ENCODE measurements around the gene KCNAB1. TPM values are rescaled to one million over a fixed set of nuclear protein-coding genes. Genes with fewer than 3 reads are reported as not detected.

Gene KCNAB1
- total RNA-seq, 1 experiment from 2014 or later: not detected

GRCh38 chr3:156183396-156183795 is 63.0 kb downstream of the KCNAB1 start:
- Histone ChIP-seq H3K79me2 (ENCODE audit: insufficient read depth, low read length) (no peaks in the 10 kb centered on the region), H2AFZ (ENCODE audit: low read depth, low read length, poor library complexity, severe bottlenecking) (no peak overlapping the region), H4K20me1 (ENCODE audit: insufficient read depth) (no peaks in the 10 kb centered on the region), H3K27ac (ENCODE audit: low read depth, low read length) (no peak overlapping the region), H3K4me1 (ENCODE audit: control insufficient read depth in 1 of 2, insufficient read depth in 2 of 2, low read length in 2 of 2) (no peaks in the 10 kb centered on the region), H3K27me3 (ENCODE audit: insufficient read depth, low read length) (no peaks in the 10 kb centered on the region), H3K9ac (ENCODE audit: low read length) (no peak overlapping the region), H3K9me3 (ENCODE audit: control insufficient read depth in 1 of 2, insufficient read depth in 1 of 2, low read depth in 1 of 2, low read length in 2 of 2) (no peaks in the 10 kb centered on the region), H3K36me3 (ENCODE audit: control insufficient read depth in 1 of 2, insufficient read depth in 2 of 2, low read length in 2 of 2) (no peaks in the 10 kb centered on the region), H3K9me2 (ENCODE audit: insufficient read depth) (no peaks in the 10 kb centered on the region), H3K4me2 (ENCODE audit: low read length) (no peak overlapping the region), H3K4me3 (replicated peaks in 1 of 2; ENCODE audit: low read depth in 1 of 2, low read length in 2 of 2) (no peak overlapping the region)
- no peak for TF ChIP-seq ZBTB33 (IDR thresholded peaks at IDR 0.05; ENCODE audit: extremely low read depth, insufficient replicate concordance, low read length)
- no peak for TF ChIP-seq CTCF (IDR thresholded peaks at IDR 0.05 in 2 of 3, conservative IDR thresholded peaks at IDR 0.05 in 1 of 3; ENCODE audit: borderline replicate concordance in 1 of 3, insufficient read depth in 1 of 3, low read depth in 2 of 3, low read length in 2 of 3)
- TF ChIP-seq EGR1 (IDR thresholded peaks at IDR 0.05; ENCODE audit: low read depth): no peak
- no peak for TF ChIP-seq ELF1 (IDR thresholded peaks at IDR 0.05; ENCODE audit: borderline replicate concordance, low read depth)
- no peak for TF ChIP-seq REST (IDR thresholded peaks at IDR 0.05; ENCODE audit: low read depth)
- TF ChIP-seq RAD21 (IDR thresholded peaks at IDR 0.05; ENCODE audit: low read depth): no peak
- no peak for TF ChIP-seq JUND (IDR thresholded peaks at IDR 0.05)
- no peak for TF ChIP-seq CBX3 (IDR thresholded peaks at IDR 0.05; ENCODE audit: low read depth)
- TF ChIP-seq SRF (IDR thresholded peaks at IDR 0.05; ENCODE audit: low read depth): no peak
- no peak for TF ChIP-seq YY1 (IDR thresholded peaks at IDR 0.05; ENCODE audit: extremely low read depth, insufficient replicate concordance, low read depth, low read length)
- TF ChIP-seq ZNF274 (IDR thresholded peaks at IDR 0.05; ENCODE audit: low read depth, low read length): no peak
- TF ChIP-seq SP1 (IDR thresholded peaks at IDR 0.05; ENCODE audit: low read depth): no peak
- no peak for TF ChIP-seq EZH2phosphoT487 (IDR thresholded peaks at IDR 0.05; ENCODE audit: borderline replicate concordance)
- RAD21 ChIA-PET (ENCODE audit: low non-redundant PET in 1 of 2, low total read pairs in 2 of 2, uncharacterized antibody in 2 of 2, unreplicated experiment in 2 of 2): no interaction called here
- POLR2A ChIA-PET: no interaction called here
- intact Hi-C loops (cut with micrococcal nuclease): no loop called here
- CTCF ChIA-PET: no interaction called here
- no peak for ATAC-seq
- no TSS peak for BruUV-seq (replicated peaks)
- DNase-seq (ENCODE audit: low read depth, low spot score): no peak

Data from HCT116 (cell line).